DND-41 (cell line): ENCODE results near the gene LY6G6F.
A peak's percentile ranks its signal among the peaks of the same experiment; 100 is the strongest.

Experiments
- ATAC-seq: fragments of 200-7000 bp; cut with Tn5 transposase; 3 replicates; pipeline ENCODE4 v1.9.1; 2021; ENCODE audit warnings: low read depth; ENCODE audit not compliant: insufficient read depth
- DNase-seq: peaks from one replicate; pipeline ENCODE4 v3.0.0-alpha.2; 2020
- H2AFZ ChIP-seq: 2 replicates; pipeline ENCODE4 v1.6.0; 2012; ENCODE audit warnings: low read depth, low read length
- H3K27ac ChIP-seq: 2 replicates; pipeline ENCODE4 v1.5.1; 2012; ENCODE audit warnings: low read length, inconsistent platforms
- H3K27me3 ChIP-seq: fragments of 200-600 bp; sonication (generic); 2 replicates; pipeline ENCODE4 v1.6.0; 2012; ENCODE audit warnings: low read length, mild to moderate bottlenecking, inconsistent platforms; ENCODE audit not compliant: insufficient read depth, poor library complexity
- H3K36me3 ChIP-seq: 2 replicates; pipeline ENCODE4 v1.5.1; 2012; ENCODE audit warnings: low read length, inconsistent platforms; ENCODE audit not compliant: insufficient read depth
- H3K4me1 ChIP-seq: 2 replicates; pipeline ENCODE4 v1.5.1; 2012; ENCODE audit warnings: mild to moderate bottlenecking, low read length; ENCODE audit not compliant: insufficient read depth
- H3K4me2 ChIP-seq: 2 replicates; pipeline ENCODE4 v1.6.0; 2012; ENCODE audit warnings: mild to moderate bottlenecking, moderate library complexity, low read length, inconsistent platforms; ENCODE audit not compliant: insufficient read depth
- H3K4me3 ChIP-seq, 2 experiments: fragments of 200-600 bp in 1 of 2; shearing (Covaris generic) in 1 of 2; 2 replicates each; pipeline ENCODE4 v1.5.1; 2012 to 2016; ENCODE audit warnings: inconsistent platforms in 2 of 2, low read length in 2 of 2, mild to moderate bottlenecking in 2 of 2, low read depth in 1 of 2, moderate library complexity in 1 of 2
- H3K79me2 ChIP-seq: 2 replicates; pipeline ENCODE4 v1.6.0; 2012; ENCODE audit warnings: low read length, inconsistent platforms; ENCODE audit not compliant: insufficient read depth
- H3K9ac ChIP-seq: 2 replicates; pipeline ENCODE4 v1.6.0; 2012; ENCODE audit warnings: low read depth, mild to moderate bottlenecking, inconsistent platforms, low read length, moderate library complexity
- H3K9me3 ChIP-seq: 2 replicates; pipeline ENCODE4 v1.5.1; 2012; ENCODE audit warnings: low read length, moderate library complexity, mild to moderate bottlenecking, inconsistent platforms; ENCODE audit not compliant: insufficient read depth, severe bottlenecking
- H4K20me1 ChIP-seq: 2 replicates; pipeline ENCODE4 v1.6.0; 2012; ENCODE audit warnings: low read length; ENCODE audit not compliant: insufficient read depth
- CTCF ChIP-seq: IDR thresholded peaks from 2 replicates; pipeline ENCODE4 v1.5.1; 2012; ENCODE audit warnings: borderline replicate concordance, low read length, moderate library complexity, mild to moderate bottlenecking; ENCODE audit not compliant: poor library complexity, severe bottlenecking; ENCODE audit errors: extremely low read depth
- EZH2 ChIP-seq: IDR thresholded peaks from 3 replicates; pipeline ENCODE4 v1.6.1; 2012; ENCODE audit warnings: borderline replicate concordance, low read depth, mild to moderate bottlenecking, moderate library complexity, low read length, inconsistent platforms; ENCODE audit not compliant: severe bottlenecking

The LY6G6F gene

GRCh38 chr6:31721351-31722020 lies 14.8 kb downstream of the LY6G6F start, which contains the start of gene LY6G6C:
Gene LY6G6C, minus strand, starts transcription at chr6:31721746. Its CDS starts 67 bp downstream, at chr6:31721679.
- H3K4me1 ChIP-seq: peaks cover 4% of the 10 kb centered on the region
- ATAC-seq (no peak), DNase-seq (no peak)
- TF ChIP-seq EZH2 (no peak), CTCF (no peak)
- H3K4me2 ChIP-seq: no peak within 1 kb of the TSS
- H3K36me3 ChIP-seq: no peaks in the 10 kb centered on the region
- H3K27me3 ChIP-seq: no peaks in the 10 kb centered on the region
- H3K9ac ChIP-seq: no peak within 1 kb of the TSS
- H2AFZ ChIP-seq: no peak within 1 kb of the TSS
- H3K27ac ChIP-seq: no peak within 1 kb of the TSS
- H4K20me1 ChIP-seq: no peaks in the 10 kb centered on the region
- no peaks in the 10 kb centered on the region for H3K9me3 ChIP-seq
- no peaks in the 10 kb centered on the region for H3K79me2 ChIP-seq
- no peak within 1 kb of the TSS for H3K4me3 ChIP-seq

GRCh38 chr6:31722173-31722572 lies 15.5 kb downstream of the LY6G6F start:
- Histone ChIP-seq H4K20me1 (no peaks in the 10 kb centered on the region), H3K79me2 (no peaks in the 10 kb centered on the region), H3K9ac (no peak overlapping the region), H3K36me3 (peaks cover 7% of the 10 kb centered on the region), H3K27ac (no peak overlapping the region), H3K27me3 (no peaks in the 10 kb centered on the region), H3K4me1 (peaks cover 4% of the 10 kb centered on the region), H3K9me3 (no peaks in the 10 kb centered on the region), H3K4me2 (no peak overlapping the region), H2AFZ (no peak overlapping the region), H3K4me3 (no peak overlapping the region)
- TF ChIP-seq EZH2 (no peak), CTCF (no peak)
- ATAC-seq (no peak), DNase-seq (no peak)

DNA sequence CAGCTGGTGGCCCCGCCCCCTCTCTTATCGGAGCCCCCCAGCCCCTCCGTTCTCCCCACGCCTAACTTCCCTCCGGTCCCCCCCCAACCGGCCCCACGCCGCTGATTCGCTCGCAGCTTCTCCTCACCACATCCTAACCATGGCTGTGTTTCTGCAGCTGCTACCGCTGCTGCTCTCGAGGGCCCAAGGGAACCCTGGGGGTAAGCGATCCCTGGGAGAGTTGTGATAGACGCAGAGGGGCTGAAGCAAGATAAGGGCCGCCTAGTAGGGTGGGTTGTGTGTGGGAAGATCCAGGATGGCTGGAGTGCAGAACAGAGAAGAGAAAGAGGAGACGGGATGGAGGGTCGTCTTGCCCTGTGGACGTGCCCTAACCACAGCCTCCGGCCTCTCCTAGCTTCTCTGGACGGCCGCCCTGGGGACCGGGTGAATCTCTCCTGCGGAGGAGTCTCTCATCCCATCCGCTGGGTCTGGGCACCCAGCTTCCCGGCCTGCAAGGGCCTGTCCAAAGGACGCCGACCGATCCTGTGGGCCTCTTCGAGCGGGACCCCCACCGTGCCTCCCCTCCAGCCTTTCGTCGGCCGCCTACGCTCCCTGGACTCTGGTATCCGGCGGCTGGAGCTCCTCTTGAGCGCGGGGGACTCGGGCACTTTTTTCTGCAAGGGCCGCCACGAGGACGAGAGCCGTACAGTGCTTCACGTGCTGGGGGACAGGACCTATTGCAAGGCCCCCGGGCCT lies 16.7 kb downstream of the LY6G6F start, which contains the start of gene MPIG6B:
Gene MPIG6B (plus strand): TSS at position 129 of the 735 bp plus-strand sequence. CDS start 11 bp downstream, at position 140.
- TF ChIP-seq EZH2 (no peak), CTCF (no peak)
- H2AFZ ChIP-seq: no peak within 1 kb of the TSS

More for the DNA sequence above, 16.7 kb downstream of the LY6G6F start, which contains the start of gene MPIG6B:
- ATAC-seq: peak; percentile 87
- Histone ChIP-seq H3K9me3 (no peaks in the 10 kb centered on the region), H3K27me3 (no peaks in the 10 kb centered on the region), H3K79me2 (no peaks in the 10 kb centered on the region), H3K4me3 (no peak within 1 kb of the TSS), H3K9ac (no peak within 1 kb of the TSS), H4K20me1 (no peaks in the 10 kb centered on the region), H3K4me2 (no peak within 1 kb of the TSS), H3K27ac (no peak within 1 kb of the TSS), H3K36me3 (peaks cover 13% of the 10 kb centered on the region), H3K4me1 (peaks cover 4% of the 10 kb centered on the region)
- DNase-seq: peak; percentile 58
